Embryonic facial prominence (tissue), 1 donor: ENCODE data around the gene NTN1.

Experiments used
- DNase-seq: peaks from one replicate; pipeline ENCODE4 v3.0.0-alpha.2; 2016; ENCODE audit errors: extremely low spot score

NTN1 gene

DNA sequence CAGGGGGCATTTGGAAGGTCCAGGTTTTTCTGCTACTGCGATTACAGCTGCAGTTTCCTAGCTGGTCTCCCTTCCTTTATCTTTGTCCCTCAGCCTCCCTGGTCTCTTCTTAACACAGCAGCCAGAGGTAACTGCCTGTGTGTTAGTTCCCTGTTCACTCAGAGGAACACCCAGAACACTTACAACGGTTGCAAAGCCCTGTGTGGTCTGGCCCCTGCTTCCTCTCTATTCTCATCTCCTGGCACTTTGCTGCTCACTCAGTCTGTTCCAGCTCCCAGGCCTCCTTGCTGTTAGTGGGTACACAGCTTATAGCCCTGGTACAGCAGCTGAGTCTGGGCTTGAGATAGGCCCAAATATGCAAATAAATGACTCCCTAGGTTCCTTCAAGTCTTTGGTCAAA, 16.4 kb downstream of the NTN1 start:
- DNase-seq, result no peak

DNA sequence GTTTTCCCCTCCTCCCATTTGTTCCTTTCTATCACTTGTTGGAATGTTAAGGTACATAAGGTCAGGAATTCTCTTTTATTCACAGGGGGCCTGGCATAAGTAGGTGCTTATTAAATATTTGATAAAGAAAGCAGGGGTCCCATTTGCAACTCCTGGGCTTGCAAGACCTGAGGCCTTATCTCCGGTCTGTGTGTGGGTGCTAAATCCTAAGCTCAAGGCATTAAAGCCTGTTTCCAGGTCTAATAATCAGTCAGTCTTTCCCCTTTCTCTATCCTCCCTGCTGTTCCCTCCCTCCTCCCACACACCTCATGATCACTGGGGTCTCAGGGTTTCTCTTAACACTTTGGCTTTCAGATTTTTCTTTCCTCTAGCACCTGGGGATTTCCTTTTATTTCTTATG, 17.1 kb downstream of the NTN1 start:
- DNase-seq, result no peak

DNA sequence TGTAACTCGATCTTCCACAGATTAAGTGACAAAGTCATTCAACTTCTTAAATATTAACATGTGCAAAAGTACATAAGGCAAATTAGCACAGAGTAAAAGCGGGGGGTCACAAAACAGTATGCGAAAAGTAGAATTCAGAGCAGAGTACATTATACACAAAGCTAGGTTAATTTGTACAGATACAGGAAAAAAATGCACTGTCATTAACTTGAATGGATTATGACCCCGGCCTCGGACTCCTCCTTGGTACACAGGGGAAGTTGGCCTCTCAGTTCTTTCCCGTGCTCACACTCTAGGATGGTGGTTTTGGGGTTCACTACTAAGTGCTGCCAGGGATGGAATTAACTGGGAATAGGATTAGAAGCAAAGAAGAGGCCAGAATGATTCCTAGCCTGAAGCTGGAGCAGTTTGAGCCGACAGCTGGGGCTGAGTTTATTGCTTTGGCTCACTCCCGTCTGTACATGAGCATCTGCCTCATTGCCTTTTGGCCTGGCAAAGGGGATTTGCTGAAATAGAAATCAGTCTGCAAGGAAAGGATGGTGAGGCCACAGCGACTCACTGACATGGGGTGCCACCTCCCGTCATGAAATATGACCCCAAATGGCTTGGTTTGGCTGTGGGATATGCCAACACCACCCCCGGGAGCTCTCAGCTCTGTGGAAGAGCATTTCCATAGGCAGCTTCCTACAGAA, 23.6 kb downstream of the NTN1 start:
- no peak for DNase-seq

DNA sequence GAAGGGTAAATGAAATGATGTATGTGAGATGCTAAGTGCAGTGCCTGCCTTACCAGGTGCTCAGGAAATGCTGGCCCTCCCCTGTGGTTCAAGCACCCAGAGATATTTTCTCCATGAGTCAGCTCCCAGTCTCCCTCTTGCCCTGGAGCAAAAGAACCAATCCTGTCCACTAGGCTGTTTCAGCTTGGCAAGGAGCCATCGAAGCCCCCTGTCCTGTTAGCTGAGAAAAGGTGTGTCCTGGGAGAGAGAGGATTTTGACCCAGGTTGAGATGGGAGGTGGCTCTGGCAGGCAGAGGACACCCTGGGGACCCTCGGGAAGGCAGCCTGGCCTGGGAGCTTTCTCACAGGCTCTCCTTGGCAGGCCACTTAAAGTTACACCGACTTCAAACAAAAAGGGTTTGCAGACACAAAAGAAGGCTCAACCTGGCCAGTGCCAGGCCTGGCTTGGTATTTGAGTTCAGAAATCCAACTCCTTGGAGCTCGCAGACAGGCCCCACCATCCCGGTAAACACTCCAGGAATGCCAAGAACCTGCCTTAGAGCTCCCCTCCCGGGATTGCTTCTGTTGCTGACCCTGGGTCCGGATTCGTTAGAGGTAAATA, 29.6 kb downstream of the NTN1 start:
- DNase-seq, result no peak

DNA sequence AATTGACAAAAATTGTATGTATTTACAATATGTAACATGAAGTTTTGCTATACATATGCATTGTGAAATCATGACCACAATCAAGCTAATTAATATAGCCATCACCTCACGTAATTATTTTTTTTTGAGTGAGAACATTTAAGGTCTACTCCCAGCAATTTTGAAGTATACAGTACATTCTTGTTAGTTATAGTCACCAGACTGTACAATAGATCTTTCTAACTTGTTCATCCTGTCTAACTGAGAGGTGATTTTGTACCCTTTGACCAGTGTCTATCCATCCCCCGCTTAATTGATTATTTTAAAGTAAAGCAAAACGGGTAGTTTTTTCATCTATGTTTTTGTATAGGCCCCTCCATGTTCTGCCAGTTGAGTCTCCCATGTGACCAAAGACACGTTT, 30.3 kb downstream of the NTN1 start:
- no peak for DNase-seq

DNA sequence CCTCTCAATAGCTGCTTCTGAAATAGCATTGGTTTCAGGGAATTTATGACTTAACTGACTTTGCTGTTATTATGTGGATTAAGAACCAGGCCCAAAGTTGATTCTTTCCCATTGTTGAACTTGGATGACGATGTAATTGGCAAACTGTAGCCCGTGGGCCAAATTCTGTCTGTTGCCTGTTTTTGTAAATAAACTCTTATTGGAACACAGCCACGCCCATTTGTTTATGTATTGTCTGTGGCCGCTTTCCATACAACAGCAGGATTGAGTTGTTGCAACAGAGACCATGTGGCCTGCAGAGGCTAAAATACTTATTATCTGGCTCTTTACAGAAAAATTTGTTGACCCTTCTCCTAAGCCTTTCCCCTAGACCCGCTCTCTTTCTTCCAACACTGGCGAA, 31.6 kb downstream of the NTN1 start:
- no peak for DNase-seq

DNA sequence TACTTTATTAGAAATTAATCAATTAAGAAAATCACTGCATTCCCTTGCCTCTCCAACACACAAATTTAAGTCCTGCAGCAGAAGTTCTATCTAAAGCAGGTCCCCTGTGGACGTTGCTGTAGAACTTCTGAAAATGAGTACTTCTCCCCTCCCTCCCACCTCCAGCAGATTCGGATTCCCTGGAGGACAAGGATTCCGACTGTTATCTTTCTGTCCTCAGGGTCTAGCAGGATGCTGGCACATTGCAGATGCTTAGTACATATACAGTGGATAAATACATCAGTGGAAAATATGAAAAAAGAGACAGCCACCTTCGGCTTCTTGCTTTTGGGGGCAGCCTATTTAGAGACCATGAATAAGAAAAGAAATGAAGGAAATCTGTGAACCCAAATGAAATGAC, 32.1 kb downstream of the NTN1 start:
- no peak for DNase-seq

DNA sequence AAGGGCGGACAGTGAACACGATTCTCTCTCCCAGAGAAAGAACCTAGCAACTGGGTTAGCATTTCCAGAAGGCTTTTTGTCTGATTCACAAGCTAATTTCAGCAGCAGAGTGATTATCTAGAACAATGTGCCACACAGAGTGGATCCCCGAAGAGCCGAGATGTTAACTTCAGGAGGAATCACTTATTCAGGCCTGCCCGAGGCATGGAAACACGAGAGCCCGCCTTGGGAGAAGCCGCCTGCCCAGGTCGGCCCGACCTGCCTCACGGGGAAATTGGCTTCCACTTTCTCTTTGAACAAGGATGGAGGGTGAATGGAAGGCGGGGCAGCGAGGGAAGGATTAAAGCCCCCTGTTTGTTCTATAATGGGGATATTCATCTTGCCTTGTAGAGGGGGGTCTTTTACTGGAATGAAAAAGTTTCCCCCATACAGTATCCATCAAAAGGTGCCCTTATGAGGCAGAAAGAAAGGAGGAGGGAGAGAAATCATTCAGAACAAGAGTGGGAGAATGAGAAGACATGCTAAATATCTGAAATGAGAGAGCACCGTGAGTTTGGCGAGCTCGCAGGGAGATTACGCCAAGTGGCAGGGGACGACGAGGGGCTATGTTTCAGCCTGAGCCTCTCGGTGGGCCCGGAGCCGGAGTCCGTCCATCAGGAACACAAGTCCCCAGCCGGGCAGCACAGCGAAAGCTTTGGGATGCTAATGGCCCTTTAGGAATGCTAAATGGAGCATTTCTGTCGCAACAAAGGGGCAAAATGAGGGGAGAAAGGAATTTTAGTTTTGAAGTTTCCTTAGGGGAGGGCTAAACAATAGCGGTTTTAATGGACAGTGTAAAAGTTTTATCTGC, 33.0 kb downstream of the NTN1 start:
- no peak for DNase-seq

DNA sequence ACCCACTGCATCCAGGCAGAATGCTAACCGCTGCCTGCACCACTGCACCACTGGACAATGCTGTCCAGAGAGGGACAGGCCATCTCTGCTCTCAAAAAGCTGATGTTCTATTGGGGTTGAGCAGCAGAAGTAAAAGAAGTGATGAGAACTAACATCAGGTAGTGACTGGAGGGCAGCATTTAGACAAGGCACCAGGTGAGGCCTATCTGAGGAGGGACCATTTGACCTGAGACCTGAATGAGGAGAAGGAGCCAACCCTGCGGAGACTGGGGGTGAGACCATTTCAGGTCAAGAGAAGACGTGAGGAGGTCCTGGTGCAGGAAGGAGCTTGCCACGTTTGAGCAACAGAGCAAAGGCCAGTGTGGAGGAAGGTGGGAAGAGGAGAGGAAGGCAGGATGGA, 34.0 kb downstream of the NTN1 start:
- no peak for DNase-seq

DNA sequence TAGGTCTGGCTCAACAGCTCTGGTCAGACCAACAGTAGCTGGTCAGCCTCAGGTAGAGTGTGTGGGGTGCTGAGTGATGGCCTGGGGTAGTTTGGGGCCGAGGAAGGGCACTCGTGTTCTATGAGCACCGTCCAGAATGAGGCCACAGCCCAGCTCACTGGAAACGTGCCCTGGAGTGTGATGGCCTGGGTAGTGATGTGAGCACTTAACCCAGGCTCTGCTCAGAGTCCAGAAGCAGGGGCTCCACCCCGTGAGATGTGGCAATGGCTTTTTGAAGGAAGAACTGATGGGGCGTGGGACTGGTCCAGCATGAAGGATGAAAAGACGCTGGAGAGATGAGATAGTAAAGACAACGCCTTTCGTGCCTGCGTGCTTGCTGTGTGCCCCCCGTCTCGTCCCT, 35.3 kb downstream of the NTN1 start:
- DNase-seq, result no peak

DNA sequence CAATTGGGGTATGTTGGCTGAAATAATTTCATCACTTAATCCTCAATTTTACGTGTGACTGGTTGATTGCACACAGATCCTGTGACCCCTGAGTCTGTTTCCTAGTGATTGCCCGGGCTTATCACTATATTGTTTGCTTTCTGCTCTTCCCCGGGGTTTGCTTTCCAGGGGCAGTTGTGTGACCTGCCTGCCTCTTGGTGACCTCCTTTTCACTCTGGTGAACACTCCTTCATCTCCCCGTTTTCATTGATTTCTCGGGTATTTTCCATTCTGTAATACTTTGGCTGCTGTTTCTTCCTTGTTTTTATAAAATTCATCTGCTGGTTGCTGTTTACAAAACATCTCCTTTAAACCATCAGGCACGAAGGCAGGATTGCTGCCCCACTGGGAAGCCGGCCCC, 36.0 kb downstream of the NTN1 start:
- no peak for DNase-seq

DNA sequence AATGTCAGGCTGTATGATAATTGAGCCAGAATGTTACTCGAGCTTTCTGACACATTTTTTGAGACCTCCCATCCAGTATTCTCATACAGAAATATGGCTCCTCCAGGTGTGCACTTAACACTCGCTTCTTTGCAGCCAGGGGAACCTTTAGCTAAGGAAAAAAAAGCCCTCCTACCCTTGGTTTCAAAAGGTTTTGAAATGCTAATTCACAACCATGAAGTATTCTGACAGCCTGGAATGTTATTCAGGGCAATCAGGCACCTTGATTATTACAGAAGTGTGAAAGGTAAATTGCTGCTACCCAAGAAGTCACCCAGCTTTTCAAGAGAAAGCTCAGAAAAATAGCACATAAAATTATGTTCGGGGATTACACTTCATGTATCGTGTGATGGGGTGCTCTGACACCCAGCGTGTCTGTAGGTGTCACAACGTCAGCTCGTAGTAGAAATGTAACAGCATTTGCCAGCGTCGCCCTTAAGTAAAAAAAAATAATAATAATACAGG, 41.1 kb downstream of the NTN1 start:
- no peak for DNase-seq

DNA sequence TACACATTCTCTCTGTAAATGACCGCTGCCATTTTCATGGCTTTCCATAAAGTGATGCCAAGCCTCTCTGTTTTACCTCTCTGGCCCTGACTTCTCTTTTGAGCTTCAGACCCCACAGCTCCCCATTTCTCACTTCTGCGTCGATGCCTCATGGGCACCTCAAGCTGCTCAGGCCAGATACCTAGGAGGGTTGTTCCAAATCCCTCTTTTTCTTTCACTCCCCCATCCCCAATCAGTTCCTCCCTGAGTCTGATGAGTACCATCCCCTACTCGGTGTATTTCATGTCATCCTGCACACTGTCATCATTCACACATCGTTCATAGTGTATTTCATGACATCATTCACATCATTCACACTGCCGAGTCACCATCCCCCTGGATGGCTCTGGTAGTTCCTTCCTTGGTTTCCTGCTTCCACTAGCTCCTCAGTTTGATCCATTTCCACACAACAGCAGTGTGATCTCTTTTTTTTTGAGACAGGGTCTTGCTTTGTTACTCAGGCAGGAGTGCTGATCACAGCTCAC, 43.1 kb downstream of the NTN1 start:
- DNase-seq, result no peak

DNA sequence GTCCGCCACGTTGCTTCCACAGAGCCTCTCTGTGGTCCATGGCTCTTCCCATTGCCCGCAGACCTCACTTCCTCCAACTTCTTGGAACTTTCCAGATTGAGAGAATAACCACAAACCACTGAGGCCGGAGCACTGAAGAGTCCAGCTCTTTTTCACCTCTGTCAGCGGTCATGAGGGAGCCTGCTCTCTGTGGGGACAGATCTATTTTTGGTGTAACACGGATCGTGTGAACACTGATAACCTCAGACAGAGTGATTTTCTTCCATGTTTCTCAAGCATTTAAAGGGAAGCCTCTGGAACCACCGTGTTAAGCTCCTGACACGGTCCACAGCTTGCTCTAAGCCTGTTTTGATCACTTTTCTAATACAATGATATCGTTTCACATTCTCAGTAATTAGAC, 49.7 kb downstream of the NTN1 start:
- DNase-seq, result no peak

DNA sequence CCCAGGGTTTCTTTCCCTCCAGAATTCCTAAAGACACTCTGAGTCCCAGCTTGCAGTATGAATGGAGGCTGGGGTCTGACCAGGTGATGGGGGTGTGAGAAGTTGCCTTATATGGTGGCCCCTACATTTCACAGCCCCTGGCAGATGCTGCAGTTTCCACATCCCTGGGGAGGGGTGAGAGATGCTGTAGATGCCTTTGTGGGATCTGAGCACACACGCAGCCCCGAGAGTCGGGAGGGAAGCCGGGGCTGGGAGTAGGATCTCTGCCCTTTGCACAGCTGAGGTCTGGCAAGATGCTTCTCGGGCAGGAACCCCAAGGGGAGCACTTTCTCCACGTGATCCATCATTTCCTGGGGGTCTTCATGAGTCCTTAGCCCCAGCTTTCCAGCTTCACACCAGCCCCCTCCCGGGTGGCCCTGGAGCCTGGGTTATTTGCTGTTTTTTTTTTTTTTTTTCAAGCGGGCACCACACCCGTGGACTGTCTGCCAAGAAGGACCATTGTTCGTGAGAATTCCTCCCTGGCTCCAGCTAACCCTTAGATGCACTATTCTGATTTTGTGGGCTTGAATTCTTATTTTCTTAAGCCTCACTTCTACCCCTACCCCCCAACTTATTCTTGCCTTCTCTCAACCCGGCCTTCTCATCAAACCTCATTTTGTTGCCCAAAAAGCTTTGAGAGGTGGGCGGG, 50.6 kb downstream of the NTN1 start:
- DNase-seq, result no peak

DNA sequence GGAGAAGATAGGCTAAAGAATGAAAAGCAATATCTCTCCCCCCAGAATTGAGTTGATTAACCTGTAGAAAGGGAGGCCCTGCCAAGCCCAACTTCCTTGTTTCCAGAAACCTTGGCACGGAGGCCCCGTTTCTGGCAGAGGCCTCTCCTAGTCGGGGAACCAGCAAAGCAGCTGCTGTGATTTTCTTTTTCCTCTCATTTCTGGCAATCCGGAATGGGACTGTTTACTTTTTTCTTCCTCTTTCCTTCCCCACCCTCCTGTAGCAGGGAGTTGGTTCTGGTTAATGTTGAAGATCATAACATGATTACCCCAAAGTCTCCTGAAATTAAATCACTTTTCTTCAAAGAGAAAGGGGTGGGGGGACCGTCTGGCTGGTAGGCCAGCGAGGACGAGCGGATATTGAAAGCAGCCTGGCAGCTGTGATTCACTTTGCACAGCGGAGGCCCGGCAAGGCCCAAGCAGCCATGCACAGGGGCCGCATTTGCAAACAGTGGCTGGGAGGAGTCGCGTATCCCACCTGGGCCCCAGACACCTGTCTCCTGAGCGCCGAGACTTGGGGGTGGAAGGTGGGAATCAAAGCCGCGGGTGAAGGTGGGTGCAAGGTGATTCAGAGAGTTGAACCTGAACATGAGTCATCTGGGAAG, 51.5 kb downstream of the NTN1 start:
- peak; percentile 58 for DNase-seq

DNA sequence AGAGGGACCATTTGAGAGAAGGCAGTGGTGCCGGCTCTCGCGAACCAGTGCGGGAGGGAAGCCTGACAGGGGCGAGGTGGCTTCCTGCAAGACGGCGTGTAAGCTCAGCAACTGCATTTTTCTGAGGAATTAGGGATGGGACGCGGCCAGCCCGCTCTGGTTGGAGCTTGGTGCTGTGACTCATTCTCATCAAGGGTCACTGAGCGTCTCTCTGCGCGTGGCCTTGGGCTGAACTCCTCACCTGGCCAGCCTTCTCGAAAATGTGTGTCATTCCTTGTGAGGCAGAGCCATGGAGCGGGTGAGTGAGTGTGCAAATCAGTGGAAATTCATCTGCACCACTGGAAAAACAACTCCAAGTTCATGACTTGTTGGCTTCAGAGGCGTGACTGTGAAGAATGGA, 52.8 kb downstream of the NTN1 start:
- DNase-seq, result no peak

DNA sequence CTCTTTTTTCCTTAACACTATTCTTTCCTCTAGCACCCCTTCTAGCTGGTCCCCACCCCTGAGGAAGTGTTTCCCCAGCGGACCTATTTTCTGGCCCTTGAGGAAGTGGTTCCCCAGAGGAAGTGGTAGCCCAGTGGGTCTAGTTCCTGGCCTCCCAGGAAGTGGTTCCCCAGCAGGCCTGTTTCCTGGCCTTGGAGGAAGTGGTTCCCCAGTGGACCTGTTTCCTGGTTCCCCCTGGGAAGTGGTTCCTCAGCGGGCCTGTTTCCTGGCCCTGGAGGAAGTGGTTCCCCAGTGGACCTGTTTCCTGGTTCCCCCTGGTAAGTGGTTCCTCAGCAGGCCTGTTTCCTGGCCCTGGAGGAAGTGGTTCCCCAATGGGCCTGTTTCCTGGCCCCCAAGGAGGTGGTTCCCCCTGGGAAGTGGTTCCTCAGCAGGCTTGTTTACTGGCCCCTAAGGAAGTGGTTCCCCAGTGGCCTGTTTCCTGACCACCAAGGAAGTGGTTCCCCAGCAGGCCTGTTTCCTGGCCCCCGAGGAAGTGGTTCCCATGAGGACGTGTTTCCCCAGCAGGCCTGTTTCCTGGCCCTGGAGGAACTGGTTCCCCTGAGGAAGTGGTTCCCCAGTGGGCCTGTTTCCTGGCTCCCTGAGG, 58.3 kb downstream of the NTN1 start:
- no peak for DNase-seq

DNA sequence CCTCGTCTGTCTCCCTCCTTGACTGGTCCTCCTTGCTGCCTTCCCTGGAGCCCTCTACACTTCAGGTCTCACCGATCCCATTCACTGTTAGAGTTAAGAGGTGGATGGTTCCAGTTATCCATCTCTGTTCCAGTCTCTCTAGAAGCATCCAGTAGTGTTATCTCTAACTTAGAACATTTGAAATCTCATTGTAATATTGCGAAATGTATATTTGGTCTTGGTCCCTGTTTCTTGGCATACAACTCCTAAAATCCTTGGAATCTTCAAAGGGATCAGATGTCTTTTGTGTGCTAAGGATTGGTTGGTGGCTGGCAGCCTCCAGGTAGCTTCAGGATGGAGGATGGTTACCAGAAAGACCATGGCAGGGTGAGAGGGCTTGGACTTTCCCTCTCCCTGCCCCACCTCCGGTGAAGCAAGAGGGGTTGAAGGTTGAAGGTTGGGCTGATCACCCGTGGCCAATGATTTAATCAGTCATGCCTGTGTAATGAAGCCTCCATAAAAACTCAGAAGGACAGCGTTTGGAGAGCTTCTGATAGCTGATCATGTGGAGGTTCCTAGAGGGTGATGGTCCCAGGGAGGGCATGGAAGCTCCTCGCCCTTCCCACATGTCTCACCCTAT, 59.1 kb downstream of the NTN1 start:
- no peak for DNase-seq

DNA sequence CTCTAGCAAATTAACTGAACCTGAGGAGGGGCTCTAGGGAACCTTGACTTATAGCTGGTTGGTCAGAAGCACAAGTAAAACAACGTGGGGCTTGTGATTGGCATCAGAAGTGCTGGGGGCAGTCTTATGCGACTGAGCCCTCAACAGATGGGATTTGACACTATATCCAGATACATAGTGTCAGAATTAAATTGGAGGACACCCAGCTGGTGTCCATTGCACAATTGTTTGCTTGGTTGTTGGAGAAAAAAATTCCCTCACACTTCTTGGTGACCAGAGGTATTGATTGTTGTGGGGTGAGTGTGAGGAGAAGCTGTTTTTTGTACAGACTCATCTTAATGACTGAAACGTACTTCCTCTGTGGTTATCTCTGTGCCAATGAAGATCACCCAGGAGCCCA, 59.7 kb downstream of the NTN1 start:
- DNase-seq, result no peak

DNA sequence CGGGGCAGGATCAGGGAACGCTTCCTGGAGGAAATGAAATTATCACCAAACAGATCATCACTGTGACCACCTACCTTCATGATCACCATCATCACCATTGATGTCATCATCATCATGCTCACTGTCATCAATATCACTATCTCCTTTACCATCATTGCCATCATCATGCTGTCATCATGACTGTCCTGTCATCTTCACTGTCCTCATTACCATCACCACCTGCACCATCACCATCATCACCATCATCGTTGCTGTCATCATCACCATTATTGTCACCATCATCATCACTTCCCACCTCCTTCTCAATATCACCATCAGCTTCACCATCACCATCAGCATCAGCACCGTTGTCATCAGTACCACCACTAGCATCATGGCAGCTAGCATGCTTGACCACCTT, 65.3 kb downstream of the NTN1 start:
- no peak for DNase-seq
